Stimulated activated CD8-positive, alpha-beta memory T cell treated with anti-CD3 and anti-CD28 coated beads, Interleukin-12 subunit alpha, Interleukin-12 subunit beta, amount 100 ng/mL, for 4 hours (primary cell): ENCODE results near the gene MOB2.

Experiments
- DNase-seq: peaks from one replicate; pipeline ENCODE4 v3.0.0-alpha.2; 2020; ENCODE audit warnings: low read depth

Gene MOB2

GRCh38 chr11:1470681-1471611, 15.6 kb downstream of the MOB2 start:
- DNase-seq: no peak

- DNase-seq: no peak
Observed at GRCh38 chr11:1469911-1470680, 16.5 kb downstream of the MOB2 start.

GRCh38 chr11:1469287-1469910, 17.2 kb downstream of the MOB2 start:
- no peak for DNase-seq

GRCh38 chr11:1468473-1469066, 18.0 kb downstream of the MOB2 start:
- DNase-seq: no peak

GRCh38 chr11:1468002-1468401, 18.6 kb downstream of the MOB2 start:
- no peak for DNase-seq

- no peak for DNase-seq
Observed at GRCh38 chr11:1467270-1467669, 19.3 kb downstream of the MOB2 start.

GRCh38 chr11:1466784-1467183, 19.8 kb downstream of the MOB2 start:
- DNase-seq: no peak

- no peak for DNase-seq
Observed at GRCh38 chr11:1463056-1463455, 23.5 kb downstream of the MOB2 start.

- DNase-seq: no peak
Observed at GRCh38 chr11:1462698-1462975, 23.9 kb downstream of the MOB2 start.

GRCh38 chr11:1461826-1462697, 24.5 kb downstream of the MOB2 start:
- no peak for DNase-seq

- DNase-seq: no peak
Observed at GRCh38 chr11:1460986-1461825, 25.4 kb downstream of the MOB2 start.

GRCh38 chr11:1460396-1460985, 26.1 kb downstream of the MOB2 start:
- DNase-seq: no peak

GRCh38 chr11:1459764-1460395, 26.7 kb downstream of the MOB2 start:
- no peak for DNase-seq

- DNase-seq: no peak
Observed at GRCh38 chr11:1459219-1459575, 27.4 kb downstream of the MOB2 start.

- no peak for DNase-seq
Observed at GRCh38 chr11:1458340-1459218, 28.0 kb downstream of the MOB2 start.

- DNase-seq: no peak
Observed at GRCh38 chr11:1457856-1458255, 28.7 kb downstream of the MOB2 start.

- no peak for DNase-seq
Observed at GRCh38 chr11:1457326-1457680, 29.3 kb downstream of the MOB2 start.

- no peak for DNase-seq
Observed at GRCh38 chr11:1456596-1457325, 29.8 kb downstream of the MOB2 start.
